IPS-NIHi7 (cell line): ENCODE data around the gene UPF3A.
A peak's percentile ranks its signal among the peaks of the same experiment; 100 is the strongest.
"Not testable (repeated sequence)": the region's sequence is repeated elsewhere in the genome, so short reads cannot be mapped to it uniquely, and the experiment has no call there.

Experiments
- DNase-seq: peaks from one replicate; pipeline ENCODE4 v3.0.0; 2012; ENCODE audit warnings: mixed read lengths; ENCODE audit errors: extremely low spot score

Gene UPF3A

GRCh38 chr13:114304346-114305034 lies 23.1 kb downstream of the UPF3A start:
- no peak for DNase-seq

- no peak for DNase-seq
Observed at GRCh38 chr13:114309086-114309485, 27.7 kb downstream of the UPF3A start.

- DNase-seq, result no peak
Observed at GRCh38 chr13:114309806-114310410, 28.5 kb downstream of the UPF3A start.

GRCh38 chr13:114310956-114311355 lies 29.6 kb downstream of the UPF3A start:
- no peak for DNase-seq

- no peak for DNase-seq
Observed at GRCh38 chr13:114311387-114311786, 30.0 kb downstream of the UPF3A start.

GRCh38 chr13:114311908-114312307 lies 30.5 kb downstream of the UPF3A start:
- no peak for DNase-seq

GRCh38 chr13:114313061-114313860 lies 31.9 kb downstream of the UPF3A start:
- no peak for DNase-seq

- DNase-seq, result peak; percentile 97
Observed at GRCh38 chr13:114314074-114314912, 32.9 kb downstream of the UPF3A start, which contains the start of gene CHAMP1. Gene CHAMP1, plus strand, starts transcription at chr13:114314503. Its CDS starts 9,340 bp downstream, at chr13:114323843.

- DNase-seq, result no peak
Observed at GRCh38 chr13:114315074-114315785, 33.8 kb downstream of the UPF3A start.

- DNase-seq, result no peak
Observed at GRCh38 chr13:114318624-114319023, 37.2 kb downstream of the UPF3A start.

- DNase-seq, result no peak
Observed at GRCh38 chr13:114319441-114319913, 38.1 kb downstream of the UPF3A start.

GRCh38 chr13:114320065-114320464 lies 38.7 kb downstream of the UPF3A start:
- DNase-seq, result no peak

- no peak for DNase-seq
Observed at GRCh38 chr13:114321256-114321655, 39.9 kb downstream of the UPF3A start.

- no peak for DNase-seq
Observed at GRCh38 chr13:114323349-114323748, 41.9 kb downstream of the UPF3A start.

GRCh38 chr13:114324334-114324733 lies 42.9 kb downstream of the UPF3A start:
- no peak for DNase-seq

- DNase-seq, result no peak
Observed at GRCh38 chr13:114325729-114326128, 44.3 kb downstream of the UPF3A start.

GRCh38 chr13:114328034-114328433 lies 46.6 kb downstream of the UPF3A start:
- DNase-seq, result no peak

- DNase-seq, result no peak
Observed at GRCh38 chr13:114328595-114328994, 47.2 kb downstream of the UPF3A start.

- no peak for DNase-seq
Observed at GRCh38 chr13:114330086-114330485, 48.7 kb downstream of the UPF3A start.

- DNase-seq, result not testable (repeated sequence)
Observed at GRCh38 chr13:114333881-114334280, 52.5 kb downstream of the UPF3A start.
